Smooth muscle cell (in vitro differentiated cells): ENCODE results near the gene PLSCR4. TPM values are rescaled to one million over a fixed set of nuclear protein-coding genes. Genes with fewer than 3 reads are reported as not detected.
A peak's percentile ranks its signal among the peaks of the same experiment; 100 is the strongest.
"Not testable (repeated sequence)": the region's sequence is repeated elsewhere in the genome, so short reads cannot be mapped to it uniquely, and the experiment has no call there.

ENCODE experiments used
- DNase-seq: peaks from one replicate; lab custom pipeline; 2025; ENCODE audit not compliant: unreplicated experiment; lab: John Stamatoyannopoulos, UW
- H2AFZ ChIP-seq: fragments of 200-600 bp; sonication (generic); 2 replicates; pipeline ENCODE4 v1.6.0; 2016; ENCODE audit warnings: antibody characterized with exemption, low read depth, mild to moderate bottlenecking
- H3F3A ChIP-seq: fragments of 200-600 bp; sonication (generic); 2 replicates; pipeline ENCODE4 v1.6.0; 2017; ENCODE audit warnings: antibody characterized with exemption, low read depth
- H3K27ac ChIP-seq: fragments of 200-600 bp; sonication (generic); 2 replicates; pipeline ENCODE4 v1.5.1; 2016; ENCODE audit warnings: low read depth, mild to moderate bottlenecking
- H3K27me3 ChIP-seq: fragments of 200-600 bp; sonication (generic); 2 replicates; pipeline ENCODE4 v1.6.1; 2016; ENCODE audit warnings: low read depth, mild to moderate bottlenecking
- H3K36me3 ChIP-seq: fragments of 200-600 bp; sonication (generic); 2 replicates; pipeline ENCODE4 v1.5.1; 2016; ENCODE audit warnings: low read depth
- H3K4me1 ChIP-seq: fragments of 200-600 bp; sonication (generic); 2 replicates; pipeline ENCODE4 v1.5.1; 2016; ENCODE audit warnings: low read depth
- H3K4me2 ChIP-seq: fragments of 200-600 bp; sonication (generic); 2 replicates; pipeline ENCODE4 v1.6.0; 2016; ENCODE audit warnings: mild to moderate bottlenecking
- H3K4me3 ChIP-seq: fragments of 200-600 bp; sonication (generic); 2 replicates; pipeline ENCODE4 v1.5.1; 2016; ENCODE audit warnings: mild to moderate bottlenecking
- H3K79me2 ChIP-seq: fragments of 200-600 bp; sonication (generic); 2 replicates; pipeline ENCODE4 v1.6.0; 2016; ENCODE audit warnings: low read depth, mild to moderate bottlenecking
- H3K9ac ChIP-seq: fragments of 200-600 bp; sonication (generic); 2 replicates; pipeline ENCODE4 v1.6.0; 2016; ENCODE audit warnings: low read depth
- H3K9me3 ChIP-seq: fragments of 200-600 bp; sonication (generic); replicated peaks from 2 replicates; pipeline ENCODE4 v1.5.1; 2016; ENCODE audit warnings: low read depth
- H4K20me1 ChIP-seq: fragments of 200-600 bp; sonication (generic); 2 replicates; pipeline ENCODE4 v1.6.0; 2016; ENCODE audit warnings: low read depth
- CTCF ChIP-seq: fragments of 200-600 bp; sonication (generic); IDR thresholded peaks from 2 replicates; pipeline ENCODE4 v1.5.1; 2017; ENCODE audit warnings: borderline replicate concordance, mild to moderate bottlenecking, antibody characterized with exemption; ENCODE audit not compliant: insufficient read depth, poor library complexity, severe bottlenecking
- WGBS: methylation state at CpG from one replicate; pipeline ENCODE4 v1.1.7; 2016; ENCODE audit warnings: low lambda C conversion rate; 5-methylcytosine and 5-hydroxymethylcytosine counted together
- polyA plus RNA-seq: library from polyadenylated mRNA; unstranded; fragments of >200 nt; fragmentation: Nextera tagmentation; extraction: Ambion mirVana; gene quantifications from 2 replicates; pipeline ENCODE4 v1.2.1, GENCODE V29; 2016
- total RNA-seq: library from RNA; depleted of rRNA; stranded (reverse); fragments of >200 nt; gene quantifications from 2 replicates; pipeline ENCODE4 v1.2.3, GENCODE V29; 2014

PLSCR4 gene
- 4.8 and 7.6 TPM in 2 replicates for total RNA-seq
- 2.4 and 3.8 TPM in 2 replicates for polyA plus RNA-seq

- Histone ChIP-seq H3K4me1 (no peaks in the 10 kb centered on the region), H3F3A (no peaks in the 10 kb centered on the region), H3K9me3 (no peaks in the 10 kb centered on the region), H2AFZ (peak within 1 kb of the TSS; percentile 95), H3K79me2 (no peaks in the 10 kb centered on the region), H3K4me2 (peak within 1 kb of the TSS; percentile 89), H3K36me3 (no peaks in the 10 kb centered on the region), H3K27me3 (no peaks in the 10 kb centered on the region), H3K9ac (peak within 1 kb of the TSS; percentile 41), H3K4me3 (peak within 1 kb of the TSS; percentile 92), H4K20me1 (no peaks in the 10 kb centered on the region), H3K27ac (no peak within 1 kb of the TSS)
- TF ChIP-seq CTCF = no peak
- DNase-seq = no peak
- WGBS = under 1% methylated on average over 76 of the region's 78 CpGs
Measured at GRCh38 chr3:146250449-146251382, at the start of gene PLSCR4. TSS of gene PLSCR4 (minus strand) at chr3:146251105. CDS start at chr3:146222071, 29,034 bp downstream.

- not testable (repeated sequence) for H3K36me3 ChIP-seq, H3K27me3 ChIP-seq, H3K9me3 ChIP-seq, H3K9ac ChIP-seq, H2AFZ ChIP-seq, H3K4me1 ChIP-seq, DNase-seq, H3K4me2 ChIP-seq, H3K27ac ChIP-seq, H3F3A ChIP-seq, H4K20me1 ChIP-seq, H3K4me3 ChIP-seq, H3K79me2 ChIP-seq
- 93% methylated on average over 6 of the region's 6 CpGs for WGBS
Measured at GRCh38 chr3:146293401-146293800, 42.5 kb upstream of the PLSCR4 start.

- WGBS = 79% methylated on average over 1 of the region's 1 CpG
- H3K9ac ChIP-seq = no peak overlapping the region
- H3K4me3 ChIP-seq = no peak overlapping the region
- H3F3A ChIP-seq = no peaks in the 10 kb centered on the region
- no peaks in the 10 kb centered on the region for H3K36me3 ChIP-seq
- no peak for TF ChIP-seq CTCF
- no peak overlapping the region for H2AFZ ChIP-seq
- H3K4me1 ChIP-seq = no peaks in the 10 kb centered on the region
- H4K20me1 ChIP-seq = no peaks in the 10 kb centered on the region
- H3K27me3 ChIP-seq = no peaks in the 10 kb centered on the region
- H3K79me2 ChIP-seq = no peaks in the 10 kb centered on the region
- H3K27ac ChIP-seq = no peak overlapping the region
- no peak for DNase-seq
- no peaks in the 10 kb centered on the region for H3K9me3 ChIP-seq
- H3K4me2 ChIP-seq = no peak overlapping the region
Measured at GRCh38 chr3:146283781-146284445, 33.0 kb upstream of the PLSCR4 start.

GRCh38 chr3:146280864-146281263 is 30.0 kb upstream of the PLSCR4 start:
- Histone ChIP-seq H3K9me3 (no peaks in the 10 kb centered on the region), H3K27ac (no peak overlapping the region), H3K36me3 (no peaks in the 10 kb centered on the region), H3K27me3 (no peaks in the 10 kb centered on the region), H3F3A (no peaks in the 10 kb centered on the region), H3K4me3 (no peak overlapping the region), H4K20me1 (no peaks in the 10 kb centered on the region), H3K9ac (no peak overlapping the region), H3K4me1 (no peaks in the 10 kb centered on the region), H2AFZ (no peak overlapping the region), H3K79me2 (no peaks in the 10 kb centered on the region), H3K4me2 (no peak overlapping the region)
- 48% methylated on average over 4 of the region's 4 CpGs for whole genome bisulfite sequencing
- no peak for DNase-seq
- TF ChIP-seq CTCF = no peak
